ENCODE results near the gene CNGB1. TPM values are rescaled to one million over a fixed set of nuclear protein-coding genes. Genes with fewer than 3 reads are reported as not detected.

CNGB1 gene
- total RNA-seq, 1 donor from 2014 or later: under 0.01 TPM

DNA sequence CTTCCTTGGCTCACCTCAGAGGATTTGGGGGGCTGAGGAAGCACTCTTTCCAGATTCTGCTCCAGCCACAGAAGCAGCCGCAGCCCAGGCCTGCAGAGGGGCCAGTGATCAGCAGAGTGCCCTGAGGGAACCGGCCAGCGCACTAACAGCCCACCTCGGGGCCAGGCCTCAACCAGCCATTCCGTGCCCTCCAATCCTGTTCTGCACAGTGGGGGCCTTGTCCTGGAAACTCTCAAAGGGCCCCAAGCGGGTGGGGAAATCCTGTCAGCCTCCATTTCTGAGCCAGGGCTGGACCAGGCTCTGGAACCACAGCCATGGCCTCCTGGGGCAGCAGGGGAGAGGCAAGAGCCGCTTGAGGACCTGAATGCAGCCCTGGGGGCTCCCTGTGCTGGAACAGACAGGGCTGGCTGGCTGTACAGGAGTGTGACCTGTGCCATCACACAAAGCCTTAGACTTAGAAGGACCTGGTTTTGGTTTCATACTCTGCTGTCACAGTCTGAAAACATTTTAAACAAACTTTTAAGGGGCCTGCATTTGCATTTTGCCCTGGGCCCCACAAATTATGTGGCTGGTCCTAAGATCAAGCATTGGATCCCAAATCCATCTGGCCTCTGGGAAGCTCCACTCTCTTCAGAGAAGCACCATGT is 10.0 kb downstream of the CNGB1 start:
- TF ChIP-seq, protein P1, sequence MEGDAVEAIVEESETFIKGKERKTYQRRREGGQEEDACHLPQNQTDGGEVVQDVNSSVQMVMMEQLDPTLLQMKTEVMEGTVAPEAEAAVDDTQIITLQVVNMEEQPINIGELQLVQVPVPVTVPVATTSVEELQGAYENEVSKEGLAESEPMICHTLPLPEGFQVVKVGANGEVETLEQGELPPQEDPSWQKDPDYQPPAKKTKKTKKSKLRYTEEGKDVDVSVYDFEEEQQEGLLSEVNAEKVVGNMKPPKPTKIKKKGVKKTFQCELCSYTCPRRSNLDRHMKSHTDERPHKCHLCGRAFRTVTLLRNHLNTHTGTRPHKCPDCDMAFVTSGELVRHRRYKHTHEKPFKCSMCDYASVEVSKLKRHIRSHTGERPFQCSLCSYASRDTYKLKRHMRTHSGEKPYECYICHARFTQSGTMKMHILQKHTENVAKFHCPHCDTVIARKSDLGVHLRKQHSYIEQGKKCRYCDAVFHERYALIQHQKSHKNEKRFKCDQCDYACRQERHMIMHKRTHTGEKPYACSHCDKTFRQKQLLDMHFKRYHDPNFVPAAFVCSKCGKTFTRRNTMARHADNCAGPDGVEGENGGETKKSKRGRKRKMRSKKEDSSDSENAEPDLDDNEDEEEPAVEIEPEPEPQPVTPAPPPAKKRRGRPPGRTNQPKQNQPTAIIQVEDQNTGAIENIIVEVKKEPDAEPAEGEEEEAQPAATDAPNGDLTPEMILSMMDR (IDR thresholded peaks at IDR 0.05; ENCODE audit: insufficient read depth, low read length, severe bottlenecking): no peak
- no peak for FAIRE-seq
- H3K27me3 ChIP-seq (ENCODE audit: control insufficient read depth, insufficient read depth, low read length): no peaks in the 10 kb centered on the region
- no peak overlapping the region for H3K4me3 ChIP-seq (ENCODE audit: low read depth, low read length)
- no peaks in the 10 kb centered on the region for H3K36me3 ChIP-seq (ENCODE audit: control insufficient read depth, insufficient read depth, low read length)
- no peak for DNase-seq (ENCODE audit: low read depth)

DNA sequence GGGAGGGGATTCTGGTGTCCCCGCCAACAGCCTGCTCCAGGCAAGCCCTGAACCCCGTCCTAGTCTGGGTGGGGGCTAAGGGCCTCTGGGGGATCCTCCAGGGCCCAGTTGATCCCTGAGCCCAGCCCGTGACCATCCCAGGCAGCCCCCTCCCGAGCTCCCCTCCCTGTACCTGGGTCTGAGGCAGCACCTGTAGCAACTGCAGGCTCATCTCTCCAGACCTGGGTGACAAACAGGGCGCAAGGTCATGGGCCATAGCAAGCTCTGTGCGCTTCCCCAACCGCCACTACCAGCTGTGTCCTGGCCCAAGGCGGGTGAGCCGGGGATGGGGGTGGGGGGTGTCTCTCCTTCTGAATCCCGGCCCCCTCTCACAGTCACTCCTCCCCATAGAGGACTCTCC is 10.6 kb downstream of the CNGB1 start:
- Histone ChIP-seq H3K27me3 (ENCODE audit: control insufficient read depth, insufficient read depth, low read length) (no peaks in the 10 kb centered on the region), H3K36me3 (ENCODE audit: control insufficient read depth, insufficient read depth, low read length) (no peaks in the 10 kb centered on the region), H3K4me3 (ENCODE audit: low read depth, low read length) (no peak overlapping the region)
- DNase-seq (ENCODE audit: low read depth): no peak
- TF ChIP-seq, protein P1 (IDR thresholded peaks at IDR 0.05; ENCODE audit: insufficient read depth, low read length, severe bottlenecking): no peak
- FAIRE-seq: no peak

DNA sequence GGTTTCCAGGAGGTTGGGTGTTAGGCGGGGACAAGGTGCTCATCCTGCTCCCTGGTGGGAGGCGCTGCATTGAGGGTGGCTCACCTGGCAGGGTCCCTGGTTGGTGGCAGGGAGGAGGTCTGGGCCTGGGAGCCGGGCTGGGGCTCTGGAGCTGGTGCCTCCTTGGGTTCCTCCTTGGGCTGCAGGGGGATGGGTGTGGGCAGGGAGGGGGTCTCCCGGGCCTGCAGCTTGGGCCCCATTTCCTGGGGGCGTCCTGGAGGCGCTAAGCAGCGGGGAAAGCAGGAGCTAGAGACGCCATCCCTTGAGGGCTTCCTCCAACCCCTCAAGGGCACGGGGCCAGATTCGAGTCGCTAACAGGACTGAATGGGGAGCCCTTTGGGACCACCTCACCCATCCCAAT is 11.1 kb downstream of the CNGB1 start:
- Histone ChIP-seq H3K27me3 (ENCODE audit: control insufficient read depth, insufficient read depth, low read length) (no peaks in the 10 kb centered on the region), H3K36me3 (ENCODE audit: control insufficient read depth, insufficient read depth, low read length) (no peaks in the 10 kb centered on the region), H3K4me3 (ENCODE audit: low read depth, low read length) (no peak overlapping the region)
- no peak for DNase-seq (ENCODE audit: low read depth)
- no peak for FAIRE-seq
- TF ChIP-seq, protein P1 (IDR thresholded peaks at IDR 0.05; ENCODE audit: insufficient read depth, low read length, severe bottlenecking): no peak

DNA sequence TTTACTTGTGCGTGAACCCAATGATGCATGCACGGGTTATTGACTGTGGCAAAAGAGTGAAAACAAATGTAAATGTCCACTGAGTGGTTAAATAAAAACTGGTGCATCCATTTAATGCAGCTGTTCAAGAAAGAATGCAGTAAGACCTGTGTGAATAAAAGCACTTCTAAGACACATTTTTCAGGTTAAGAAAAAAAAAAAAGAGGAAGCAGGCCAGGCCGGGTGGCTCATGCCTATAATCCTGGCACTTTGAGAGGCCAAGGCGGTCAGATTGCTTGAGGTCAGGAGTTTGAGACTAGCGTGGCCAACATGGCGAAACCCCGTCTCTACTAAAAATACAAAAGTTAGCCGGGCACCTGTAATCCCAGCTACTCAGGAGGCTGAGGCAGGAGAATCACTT is 11.8 kb downstream of the CNGB1 start:
- no peak overlapping the region for H3K4me3 ChIP-seq (ENCODE audit: low read depth, low read length)
- FAIRE-seq (no peak), DNase-seq (ENCODE audit: low read depth) (no peak)
- no peaks in the 10 kb centered on the region for H3K27me3 ChIP-seq (ENCODE audit: control insufficient read depth, insufficient read depth, low read length)
- TF ChIP-seq, protein P1 (IDR thresholded peaks at IDR 0.05; ENCODE audit: insufficient read depth, low read length, severe bottlenecking): no peak
- no peaks in the 10 kb centered on the region for H3K36me3 ChIP-seq (ENCODE audit: control insufficient read depth, insufficient read depth, low read length)

DNA sequence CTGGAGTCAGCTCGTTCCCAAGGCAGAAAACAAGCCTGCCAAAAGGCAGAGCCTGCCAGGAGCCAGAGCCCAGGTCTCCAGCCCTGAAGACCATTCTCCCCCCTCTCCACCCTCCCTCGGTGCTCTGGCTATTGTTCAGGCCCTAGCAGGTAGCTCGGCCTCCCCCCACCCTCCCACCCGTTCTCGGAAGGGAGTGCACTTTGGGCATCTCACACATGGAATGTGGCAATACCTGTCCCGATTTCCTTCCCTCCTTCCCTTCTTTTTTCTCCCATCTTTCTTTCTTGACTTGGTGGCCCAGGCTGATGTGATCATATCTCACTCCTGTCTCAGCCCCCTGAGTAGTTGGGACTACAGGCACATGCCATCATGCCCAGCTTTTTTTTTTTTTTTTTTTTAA is 12.4 kb downstream of the CNGB1 start:
- DNase-seq (ENCODE audit: low read depth): no peak
- H3K27me3 ChIP-seq (ENCODE audit: control insufficient read depth, insufficient read depth, low read length): no peaks in the 10 kb centered on the region
- no peaks in the 10 kb centered on the region for H3K36me3 ChIP-seq (ENCODE audit: control insufficient read depth, insufficient read depth, low read length)
- FAIRE-seq: no peak
- no peak overlapping the region for H3K4me3 ChIP-seq (ENCODE audit: low read depth, low read length)
- TF ChIP-seq, protein P1 (IDR thresholded peaks at IDR 0.05; ENCODE audit: insufficient read depth, low read length, severe bottlenecking): no peak

Measured in bronchial epithelial cell (primary cell).